ENCODE data around the gene BLOC1S1. TPM values are rescaled to one million over a fixed set of nuclear protein-coding genes. Genes with fewer than 3 reads are reported as not detected.
A peak's percentile ranks its signal among the peaks of the same experiment; 100 is the strongest.

Gene BLOC1S1
- total RNA-seq, 1 donor from 2014 or later, result 51.0 TPM

DNA sequence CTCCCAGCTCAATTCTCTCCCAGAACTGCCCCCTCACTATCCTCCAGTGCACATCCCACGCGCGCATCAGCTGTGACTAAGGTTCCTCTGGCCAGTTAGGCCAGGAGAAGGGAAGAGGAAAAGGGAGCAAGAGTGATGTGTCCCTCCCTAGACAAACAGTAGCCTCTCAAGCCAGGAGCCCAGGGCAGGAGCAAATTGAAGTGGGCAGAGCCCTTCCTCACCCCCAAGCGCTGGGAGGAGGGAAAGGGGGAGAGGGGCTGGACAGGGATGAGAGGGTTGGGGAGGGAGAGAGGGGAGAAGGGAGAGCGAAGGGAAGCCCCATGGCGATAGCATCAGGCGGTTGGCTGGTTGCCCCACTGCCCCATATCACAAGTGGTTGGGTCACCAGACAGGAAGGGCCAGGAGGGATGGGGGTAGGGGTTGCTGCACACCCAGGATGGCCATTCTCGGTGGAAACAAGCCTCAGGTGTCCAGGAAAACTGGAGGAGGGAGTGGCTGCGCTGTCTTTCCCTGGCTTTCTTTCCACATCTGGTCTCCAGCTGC lies 11.9 kb downstream of the BLOC1S1 start:
- H3K27me3 Mint-ChIP-seq (ENCODE audit: low read depth, unreplicated experiment), result no peaks in the 10 kb centered on the region
- Histone ChIP-seq H3K27me3 (ENCODE audit: insufficient read depth, low read length) (no peaks in the 10 kb centered on the region), H2AFZ (ENCODE audit: low read depth, low read length) (no peak overlapping the region), H3K4me3 (ENCODE audit: insufficient read depth, low read depth, low read length) (peak overlapping the region; percentile 98), H3K79me2 (ENCODE audit: insufficient read depth, low read length) (peaks cover 61% of the 10 kb centered on the region), H3K36me3 (ENCODE audit: insufficient read depth, low read length) (peaks cover 29% of the 10 kb centered on the region), H3K27ac (ENCODE audit: low read depth, low read length) (peak overlapping the region; percentile 99), H3K4me2 (ENCODE audit: low read length) (peak overlapping the region; percentile 99), H3K9me3 (ENCODE audit: insufficient read depth, low read depth, low read length) (no peaks in the 10 kb centered on the region), H4K20me1 (ENCODE audit: insufficient read depth, low read length) (peaks cover 61% of the 10 kb centered on the region), H3K9ac (ENCODE audit: low read length) (peak overlapping the region; percentile 94), H3K4me1 (ENCODE audit: insufficient read depth, low read length) (peaks cover 35% of the 10 kb centered on the region)
- FAIRE-seq (no peak), DNase-seq (ENCODE audit: low read depth) (no peak)
- peak overlapping the region; percentile 93 for H3K4me3 Mint-ChIP-seq (ENCODE audit: unreplicated experiment)
- H3K36me3 Mint-ChIP-seq (ENCODE audit: low read depth, unreplicated experiment), result peaks cover 21% of the 10 kb centered on the region
- H3K27ac Mint-ChIP-seq (ENCODE audit: unreplicated experiment), result peak overlapping the region; percentile 96
- peaks cover 32% of the 10 kb centered on the region for H3K4me1 Mint-ChIP-seq (ENCODE audit: low read depth, unreplicated experiment)
- no peak for TF ChIP-seq EZH2 (IDR thresholded peaks at IDR 0.05; ENCODE audit: insufficient read depth, low read length)
- TF ChIP-seq, protein P1, sequence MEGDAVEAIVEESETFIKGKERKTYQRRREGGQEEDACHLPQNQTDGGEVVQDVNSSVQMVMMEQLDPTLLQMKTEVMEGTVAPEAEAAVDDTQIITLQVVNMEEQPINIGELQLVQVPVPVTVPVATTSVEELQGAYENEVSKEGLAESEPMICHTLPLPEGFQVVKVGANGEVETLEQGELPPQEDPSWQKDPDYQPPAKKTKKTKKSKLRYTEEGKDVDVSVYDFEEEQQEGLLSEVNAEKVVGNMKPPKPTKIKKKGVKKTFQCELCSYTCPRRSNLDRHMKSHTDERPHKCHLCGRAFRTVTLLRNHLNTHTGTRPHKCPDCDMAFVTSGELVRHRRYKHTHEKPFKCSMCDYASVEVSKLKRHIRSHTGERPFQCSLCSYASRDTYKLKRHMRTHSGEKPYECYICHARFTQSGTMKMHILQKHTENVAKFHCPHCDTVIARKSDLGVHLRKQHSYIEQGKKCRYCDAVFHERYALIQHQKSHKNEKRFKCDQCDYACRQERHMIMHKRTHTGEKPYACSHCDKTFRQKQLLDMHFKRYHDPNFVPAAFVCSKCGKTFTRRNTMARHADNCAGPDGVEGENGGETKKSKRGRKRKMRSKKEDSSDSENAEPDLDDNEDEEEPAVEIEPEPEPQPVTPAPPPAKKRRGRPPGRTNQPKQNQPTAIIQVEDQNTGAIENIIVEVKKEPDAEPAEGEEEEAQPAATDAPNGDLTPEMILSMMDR (IDR thresholded peaks at IDR 0.05; ENCODE audit: insufficient read depth, low read depth, low read length), result no peak
- H3K9me3 Mint-ChIP-seq (ENCODE audit: unreplicated experiment), result no peaks in the 10 kb centered on the region

DNA sequence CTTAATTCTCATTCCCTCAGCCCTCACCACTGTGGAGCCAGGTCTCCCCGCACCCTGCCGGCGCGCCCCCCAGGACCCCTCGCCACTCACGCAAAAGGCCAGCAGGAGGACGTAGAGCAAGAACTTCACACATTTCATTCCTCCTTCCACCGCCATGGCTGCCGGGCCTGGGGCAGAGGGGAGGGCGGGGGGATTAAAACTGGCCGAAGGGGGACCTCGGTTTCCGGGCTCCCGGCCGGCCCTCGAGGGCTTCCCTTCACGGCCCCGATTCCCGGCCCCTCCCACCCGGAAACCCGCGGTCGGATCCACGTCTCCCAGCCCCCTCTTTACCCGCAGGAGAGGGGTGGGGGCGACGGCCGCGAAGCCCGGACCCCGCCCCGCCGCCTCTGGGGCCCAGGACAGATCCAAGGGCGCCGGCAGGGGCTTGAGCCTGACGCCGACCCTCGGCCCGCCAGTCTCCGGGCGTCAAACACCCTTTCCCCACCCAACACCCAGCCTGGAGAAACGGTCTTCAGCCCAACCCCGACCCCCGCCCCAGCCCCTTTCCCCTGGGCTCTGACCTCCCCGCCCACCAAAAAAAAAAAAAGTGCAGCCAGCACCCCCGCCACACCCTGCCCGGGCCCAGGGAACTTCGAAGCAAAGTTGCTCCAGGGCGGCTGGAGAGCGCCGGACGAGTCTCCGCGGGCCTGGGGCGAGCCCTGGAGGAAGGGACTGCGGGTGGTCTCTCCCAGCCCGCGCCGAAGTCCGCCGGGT lies 12.5 kb downstream of the BLOC1S1 start:
- DNase-seq (ENCODE audit: low read depth), result no peak
- Histone ChIP-seq H4K20me1 (ENCODE audit: insufficient read depth, low read length) (peaks cover 55% of the 10 kb centered on the region), H3K9ac (ENCODE audit: low read length) (peak overlapping the region; percentile 94), H3K36me3 (ENCODE audit: insufficient read depth, low read length) (peaks cover 27% of the 10 kb centered on the region), H3K27me3 (ENCODE audit: insufficient read depth, low read length) (no peaks in the 10 kb centered on the region), H3K27ac (ENCODE audit: low read depth, low read length) (peak overlapping the region; percentile 99), H3K9me3 (ENCODE audit: insufficient read depth, low read depth, low read length) (no peaks in the 10 kb centered on the region), H2AFZ (ENCODE audit: low read depth, low read length) (no peak overlapping the region), H3K79me2 (ENCODE audit: insufficient read depth, low read length) (peaks cover 61% of the 10 kb centered on the region), H3K4me1 (ENCODE audit: insufficient read depth, low read length) (peaks cover 35% of the 10 kb centered on the region), H3K4me2 (ENCODE audit: low read length) (peak overlapping the region; percentile 99), H3K4me3 (ENCODE audit: insufficient read depth, low read depth, low read length) (peak overlapping the region; percentile 98)
- Mint-ChIP-seq H3K4me3 (ENCODE audit: unreplicated experiment) (peak overlapping the region; percentile 93), H3K9me3 (ENCODE audit: unreplicated experiment) (no peaks in the 10 kb centered on the region), H3K27ac (ENCODE audit: unreplicated experiment) (peak overlapping the region; percentile 96), H3K4me1 (ENCODE audit: low read depth, unreplicated experiment) (peaks cover 32% of the 10 kb centered on the region), H3K27me3 (ENCODE audit: low read depth, unreplicated experiment) (no peaks in the 10 kb centered on the region), H3K36me3 (ENCODE audit: low read depth, unreplicated experiment) (peaks cover 17% of the 10 kb centered on the region)
- FAIRE-seq, result no peak
- TF ChIP-seq, protein P1 (IDR thresholded peaks at IDR 0.05; ENCODE audit: insufficient read depth, low read depth, low read length), result no peak
- no peak for TF ChIP-seq EZH2 (IDR thresholded peaks at IDR 0.05; ENCODE audit: insufficient read depth, low read length)
